LNCAP (cell line): Measurements from ENCODE around the gene STKLD1.

Experiments used
- TF ChIP-seq, protein P1 (sequence below): fragments of 450-650 bp; IDR thresholded peaks from 2 replicates; pipeline ENCODE4 v1.5.1; 2017; ENCODE audit warnings: mild to moderate bottlenecking

The STKLD1 gene

DNA sequence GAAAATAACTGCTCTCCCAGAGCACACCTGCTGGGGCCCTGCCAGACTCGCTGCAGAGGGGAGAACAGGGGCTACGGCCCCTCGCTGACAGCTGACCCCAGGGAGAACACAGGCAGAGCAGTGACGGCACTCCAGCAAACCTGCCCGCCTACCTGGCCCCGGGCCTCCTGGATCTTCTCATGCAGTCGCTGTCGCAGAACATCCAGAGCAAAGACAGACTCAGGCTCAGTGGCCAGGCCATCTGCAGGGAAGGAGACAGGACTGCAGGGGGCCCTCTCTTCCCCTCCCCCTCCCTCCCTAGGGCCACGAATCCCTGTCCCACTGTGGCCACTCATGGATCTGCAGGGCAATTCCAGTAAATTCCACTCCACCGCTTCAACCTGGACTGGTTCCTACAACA is 42.6 kb upstream of the STKLD1 start:
- TF ChIP-seq, protein P1, sequence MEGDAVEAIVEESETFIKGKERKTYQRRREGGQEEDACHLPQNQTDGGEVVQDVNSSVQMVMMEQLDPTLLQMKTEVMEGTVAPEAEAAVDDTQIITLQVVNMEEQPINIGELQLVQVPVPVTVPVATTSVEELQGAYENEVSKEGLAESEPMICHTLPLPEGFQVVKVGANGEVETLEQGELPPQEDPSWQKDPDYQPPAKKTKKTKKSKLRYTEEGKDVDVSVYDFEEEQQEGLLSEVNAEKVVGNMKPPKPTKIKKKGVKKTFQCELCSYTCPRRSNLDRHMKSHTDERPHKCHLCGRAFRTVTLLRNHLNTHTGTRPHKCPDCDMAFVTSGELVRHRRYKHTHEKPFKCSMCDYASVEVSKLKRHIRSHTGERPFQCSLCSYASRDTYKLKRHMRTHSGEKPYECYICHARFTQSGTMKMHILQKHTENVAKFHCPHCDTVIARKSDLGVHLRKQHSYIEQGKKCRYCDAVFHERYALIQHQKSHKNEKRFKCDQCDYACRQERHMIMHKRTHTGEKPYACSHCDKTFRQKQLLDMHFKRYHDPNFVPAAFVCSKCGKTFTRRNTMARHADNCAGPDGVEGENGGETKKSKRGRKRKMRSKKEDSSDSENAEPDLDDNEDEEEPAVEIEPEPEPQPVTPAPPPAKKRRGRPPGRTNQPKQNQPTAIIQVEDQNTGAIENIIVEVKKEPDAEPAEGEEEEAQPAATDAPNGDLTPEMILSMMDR, result no peak; the same call in 1 of the 2 replicates

DNA sequence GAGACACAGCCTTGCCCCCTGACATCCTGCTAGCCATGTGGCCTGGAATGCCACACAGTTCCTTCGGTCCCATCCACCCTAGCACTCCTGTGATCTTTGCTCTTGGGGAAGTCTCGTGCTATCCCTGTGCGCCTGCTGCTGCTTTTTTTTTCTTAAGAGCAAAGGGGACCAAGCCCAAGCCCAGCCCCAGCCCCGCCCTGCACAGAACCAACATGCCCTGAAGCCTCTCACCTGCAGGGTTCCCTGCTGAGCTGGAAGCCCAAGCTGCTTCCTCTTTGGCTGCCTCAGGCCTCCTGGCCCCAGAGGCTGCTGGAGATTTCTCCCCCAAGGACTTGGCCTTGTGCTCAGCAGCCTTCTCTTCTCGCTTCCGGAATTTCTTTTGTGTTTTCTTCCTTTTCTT is 42.0 kb upstream of the STKLD1 start:
- TF ChIP-seq, protein P1, result no peak

DNA sequence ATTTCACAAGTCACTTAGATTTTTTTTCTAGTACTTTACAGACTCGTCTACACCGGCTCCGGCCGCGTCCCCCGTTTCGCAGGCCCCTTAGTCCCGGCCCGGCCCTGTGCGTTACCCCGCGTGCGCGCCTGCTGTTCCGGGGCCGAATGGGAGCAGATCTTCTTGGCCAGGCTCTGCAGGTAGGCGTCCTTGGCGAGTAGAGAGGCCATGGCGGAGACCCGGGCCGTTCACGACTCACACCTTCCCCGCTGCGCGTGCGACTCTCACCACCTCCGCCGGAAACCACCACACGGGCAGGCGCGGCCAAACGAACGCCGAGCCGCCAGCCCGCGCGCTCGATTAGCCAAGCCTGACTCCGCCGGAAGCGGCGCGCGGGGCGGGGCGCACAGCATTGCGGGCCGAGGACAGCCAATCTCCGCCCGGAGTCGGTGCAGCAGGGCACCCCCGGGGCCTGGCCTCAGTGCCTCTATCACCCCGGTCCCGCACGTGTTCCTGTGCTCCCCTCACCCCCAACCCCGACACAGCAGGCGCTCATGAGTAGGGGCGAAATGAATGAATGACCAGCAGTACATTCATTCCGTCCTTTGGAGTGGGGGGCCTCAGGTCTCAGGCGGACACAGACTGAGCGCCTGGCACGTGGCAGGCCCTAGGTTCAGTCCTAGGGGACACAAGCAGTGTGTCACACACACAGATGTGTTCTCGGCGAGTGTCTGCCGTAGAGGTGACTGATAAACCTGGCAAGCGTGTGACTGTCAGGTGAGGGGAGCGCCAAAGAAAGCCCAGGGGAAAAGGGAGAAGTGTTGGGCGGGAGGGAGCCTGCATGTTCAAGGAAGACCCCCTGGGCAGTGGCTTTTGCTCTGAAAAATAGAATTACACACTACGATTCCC is 40.0 kb upstream of the STKLD1 start, which contains the start of gene SURF6:
SURF6 (minus strand) TSS at position 265 of the 888 bp plus-strand sequence; CDS start at position 209, 56 bp downstream.
- TF ChIP-seq, protein P1, result no peak

DNA sequence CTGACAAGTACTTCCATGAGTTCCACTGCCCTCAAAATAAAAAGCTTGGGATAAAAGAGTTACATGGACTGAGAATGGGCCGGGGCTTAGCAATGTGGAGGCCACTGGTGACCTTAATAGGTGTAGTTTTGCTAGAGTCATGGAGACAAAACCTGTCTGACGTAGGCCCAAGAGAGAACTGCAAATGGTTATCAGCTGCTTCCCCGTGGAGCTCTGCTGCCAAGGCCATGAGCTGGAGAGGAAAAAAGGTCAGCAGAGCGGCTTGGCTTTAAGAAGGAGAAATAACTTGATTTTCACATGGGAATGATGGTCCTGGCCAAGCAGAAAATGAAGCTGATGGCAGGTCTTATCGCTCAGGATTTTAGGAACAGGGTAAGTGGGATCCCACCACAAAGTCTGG is 36.5 kb upstream of the STKLD1 start:
- TF ChIP-seq, protein P1, result no peak

DNA sequence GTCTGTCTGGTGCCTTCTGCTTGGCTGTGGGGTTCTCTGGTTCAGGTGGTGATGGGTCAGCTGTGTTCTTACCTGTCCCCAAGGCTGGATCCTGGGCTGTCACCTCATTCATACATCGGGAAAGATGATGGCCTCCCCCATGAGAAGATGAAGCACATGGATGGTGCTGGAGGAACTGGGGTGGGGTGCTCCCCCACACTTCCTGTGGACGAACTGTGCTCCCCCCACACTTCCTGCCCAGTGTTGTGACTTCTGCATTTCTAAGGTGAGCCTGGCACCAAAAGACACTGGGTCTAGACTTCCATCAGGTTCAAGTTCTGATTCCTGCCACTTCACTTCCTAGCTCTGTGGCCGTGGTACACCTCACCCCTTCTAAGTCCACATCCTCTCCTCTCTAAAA is 35.9 kb upstream of the STKLD1 start:
- TF ChIP-seq, protein P1, result no peak

DNA sequence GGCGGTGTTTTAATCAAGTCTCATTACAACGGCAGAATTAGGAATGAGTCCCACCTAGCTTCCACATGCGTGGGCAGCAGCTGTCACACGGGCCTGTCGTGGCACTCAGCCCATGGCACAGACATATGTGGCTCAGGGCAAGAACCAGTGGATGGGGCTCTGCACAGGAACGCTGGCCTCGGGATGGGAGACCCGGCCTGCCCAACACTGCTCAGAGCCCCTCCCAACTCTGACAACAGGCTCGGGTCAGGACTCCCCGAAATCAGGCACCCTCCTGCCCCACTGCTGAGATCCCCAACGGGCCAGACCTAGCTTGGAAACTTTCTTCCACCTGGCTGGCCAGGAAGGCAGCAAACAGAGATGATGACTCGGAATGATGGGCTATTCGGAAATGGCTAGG is 35.2 kb upstream of the STKLD1 start:
- TF ChIP-seq, protein P1, result no peak

DNA sequence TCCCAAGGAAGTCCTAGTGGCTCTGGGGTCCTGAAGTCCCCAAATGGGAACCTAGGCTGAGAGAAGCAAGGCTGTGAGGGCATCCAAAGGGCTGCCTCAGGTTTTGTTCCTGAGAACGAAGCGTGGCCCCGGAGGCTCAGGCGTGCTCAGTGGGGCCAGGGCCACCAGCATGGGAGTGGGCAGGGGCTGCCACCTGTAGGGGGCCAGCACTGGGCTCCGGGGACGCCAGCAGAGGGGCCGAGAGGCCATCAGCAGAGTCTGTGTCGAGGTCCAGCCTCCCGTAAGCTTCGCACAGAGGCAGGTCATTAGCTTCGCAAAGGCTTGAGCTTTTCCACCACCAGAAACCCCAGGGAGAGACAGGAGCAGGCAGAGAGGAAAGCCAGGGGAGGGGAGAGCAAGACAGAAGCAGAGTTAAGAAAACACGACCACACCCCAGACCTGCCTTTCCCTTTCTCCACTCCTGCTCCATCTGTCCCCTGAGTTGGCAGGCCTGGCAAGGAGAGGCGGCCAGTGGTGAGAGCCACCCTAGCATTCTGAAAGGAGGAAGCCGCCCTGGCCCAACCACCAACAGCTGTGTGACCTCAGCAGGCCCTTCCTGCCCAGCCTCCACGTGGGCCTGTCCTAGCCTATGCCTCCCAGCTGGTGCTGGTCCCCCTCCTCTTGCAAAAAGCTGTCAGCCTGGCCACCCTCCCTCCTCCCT is 34.6 kb upstream of the STKLD1 start:
- TF ChIP-seq, protein P1, result no peak
